Osteocyte (in vitro differentiated cells): ENCODE results near the gene GPLD1. TPM values are rescaled to one million over a fixed set of nuclear protein-coding genes. Genes with fewer than 3 reads are reported as not detected.
"Not testable (repeated sequence)": the region's sequence is repeated elsewhere in the genome, so short reads cannot be mapped to it uniquely, and the experiment has no call there.

Experiments
- DNase-seq: peaks from one replicate; pipeline ENCODE4 v3.0.0; 2021; ENCODE audit warnings: mixed read lengths; ENCODE audit not compliant: unreplicated experiment; ENCODE audit errors: extremely low spot score
- H3K27ac Mint-ChIP-seq: one replicate; pipeline ENCODE4 v1.8.0; 2021; ENCODE audit warnings: mild to moderate bottlenecking, mixed read lengths; ENCODE audit not compliant: unreplicated experiment
- H3K27me3 Mint-ChIP-seq: one replicate; pipeline ENCODE4 v1.8.0; 2021; ENCODE audit warnings: mixed read lengths; ENCODE audit not compliant: unreplicated experiment
- H3K36me3 Mint-ChIP-seq: one replicate; pipeline ENCODE4 v1.8.0; 2021; ENCODE audit warnings: mixed read lengths; ENCODE audit not compliant: unreplicated experiment
- H3K4me1 Mint-ChIP-seq: one replicate; pipeline ENCODE4 v1.8.0; 2021; ENCODE audit warnings: mixed read lengths; ENCODE audit not compliant: unreplicated experiment
- H3K4me3 Mint-ChIP-seq: one replicate; pipeline ENCODE4 v1.8.0; 2021; ENCODE audit warnings: mild to moderate bottlenecking, moderate library complexity, mixed read lengths; ENCODE audit not compliant: unreplicated experiment
- H3K9me3 Mint-ChIP-seq: one replicate; pipeline ENCODE4 v1.8.0; 2021; ENCODE audit warnings: mixed read lengths; ENCODE audit not compliant: unreplicated experiment
- CTCF ChIP-seq: fragments of 200-600 bp; sonication (generic); IDR thresholded peaks from 2 replicates; pipeline ENCODE4 v1.5.0; 2021; ENCODE audit warnings: antibody characterized with exemption, mild to moderate bottlenecking, moderate library complexity
- total RNA-seq: library from RNA; stranded (reverse); gene quantifications from 2 replicates; pipeline ENCODE4 v1.2.1, GENCODE V29; 2021

The GPLD1 gene
- total RNA-seq, 1 donor from 2014 or later = 1.9 TPM

- Mint-ChIP-seq H3K4me3 (no peak overlapping the region), H3K4me1 (no peaks in the 10 kb centered on the region), H3K27me3 (no peaks in the 10 kb centered on the region), H3K9me3 (no peaks in the 10 kb centered on the region), H3K36me3 (peaks cover 53% of the 10 kb centered on the region), H3K27ac (no peak overlapping the region)
- no peak for TF ChIP-seq CTCF
- no peak for DNase-seq
Observed at GRCh38 chr6:24419526-24419925, 69.9 kb downstream of the GPLD1 start.

- Mint-ChIP-seq H3K4me3 (no peak overlapping the region), H3K27me3 (no peaks in the 10 kb centered on the region), H3K9me3 (no peaks in the 10 kb centered on the region), H3K4me1 (no peaks in the 10 kb centered on the region), H3K27ac (no peak overlapping the region), H3K36me3 (peaks cover 48% of the 10 kb centered on the region)
- no peak for DNase-seq
- no peak for TF ChIP-seq CTCF
Observed at GRCh38 chr6:24415753-24416152, 73.6 kb downstream of the GPLD1 start.

GRCh38 chr6:24414531-24414930, 74.8 kb downstream of the GPLD1 start:
- H3K4me3 Mint-ChIP-seq, H3K4me1 Mint-ChIP-seq, H3K9me3 Mint-ChIP-seq, H3K27ac Mint-ChIP-seq, H3K27me3 Mint-ChIP-seq, DNase-seq: not testable (repeated sequence)
- H3K36me3 Mint-ChIP-seq = peaks cover 41% of the 10 kb centered on the region

GRCh38 chr6:24412294-24412693, 77.1 kb downstream of the GPLD1 start:
- no peak for DNase-seq
- Mint-ChIP-seq H3K27ac (no peak overlapping the region), H3K27me3 (no peaks in the 10 kb centered on the region), H3K4me1 (no peaks in the 10 kb centered on the region), H3K4me3 (no peak overlapping the region), H3K36me3 (peaks cover 39% of the 10 kb centered on the region), H3K9me3 (no peaks in the 10 kb centered on the region)
- TF ChIP-seq CTCF = no peak

GRCh38 chr6:24410622-24411021, 78.8 kb downstream of the GPLD1 start:
- H3K27ac Mint-ChIP-seq = no peak overlapping the region
- H3K4me3 Mint-ChIP-seq = no peak overlapping the region
- no peak for DNase-seq
- no peak for TF ChIP-seq CTCF
- H3K9me3 Mint-ChIP-seq = no peaks in the 10 kb centered on the region
- H3K36me3 Mint-ChIP-seq = peaks cover 31% of the 10 kb centered on the region
- H3K27me3 Mint-ChIP-seq = no peaks in the 10 kb centered on the region
- no peaks in the 10 kb centered on the region for H3K4me1 Mint-ChIP-seq
